Dedifferentiated amniotic fluid mesenchymal stem cell (primary cell): ENCODE measurements around the gene ZNF175.

ENCODE experiments used
- DNase-seq: peaks from one replicate; pipeline ENCODE4 v3.0.0-alpha.2; 2016; ENCODE audit errors: extremely low spot score

ZNF175 gene

GRCh38 chr19:51589511-51589910 is 18.4 kb downstream of the ZNF175 start:
- DNase-seq: no peak

- DNase-seq: no peak
These were observed 19.4 kb downstream of the ZNF175 start for GRCh38 chr19:51590441-51590840.

DNA sequence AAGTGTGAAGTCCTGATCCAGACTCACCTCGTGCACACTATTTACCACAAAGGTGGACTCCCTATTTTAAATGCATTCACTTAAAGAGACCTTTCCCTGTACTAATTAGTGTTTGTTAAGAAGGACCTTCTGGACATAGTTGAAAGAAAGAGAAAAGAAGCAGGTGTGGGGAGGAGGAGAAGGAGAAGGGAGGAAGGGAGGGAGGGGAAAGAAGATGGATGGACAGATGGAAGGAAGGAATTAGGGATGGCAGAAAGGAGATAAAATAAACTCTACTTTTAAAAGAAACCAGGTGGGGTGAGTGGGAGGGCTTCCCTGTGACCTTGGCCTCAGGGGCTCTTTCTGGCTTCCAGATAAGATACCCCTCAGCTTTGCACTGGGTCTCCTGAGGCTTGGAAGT is 21.4 kb downstream of the ZNF175 start:
- DNase-seq: no peak

GRCh38 chr19:51593138-51593890 is 22.2 kb downstream of the ZNF175 start:
- no peak for DNase-seq

- peak; percentile 97 for DNase-seq
These were observed 23.1 kb downstream of the ZNF175 start for GRCh38 chr19:51593969-51594773.

- DNase-seq: no peak
These were observed 23.7 kb downstream of the ZNF175 start for GRCh38 chr19:51594774-51595109.

- DNase-seq: no peak
These were observed 24.4 kb downstream of the ZNF175 start for GRCh38 chr19:51595190-51596175.

GRCh38 chr19:51598159-51598915 is 27.3 kb downstream of the ZNF175 start:
- no peak for DNase-seq

GRCh38 chr19:51599084-51599483 is 28.0 kb downstream of the ZNF175 start:
- no peak for DNase-seq

- no peak for DNase-seq
These were observed 30.0 kb downstream of the ZNF175 start for GRCh38 chr19:51600940-51601580.

- no peak for DNase-seq
These were observed 31.2 kb downstream of the ZNF175 start for GRCh38 chr19:51602189-51602854.

GRCh38 chr19:51607077-51607476 is 36.0 kb downstream of the ZNF175 start:
- no peak for DNase-seq

DNA sequence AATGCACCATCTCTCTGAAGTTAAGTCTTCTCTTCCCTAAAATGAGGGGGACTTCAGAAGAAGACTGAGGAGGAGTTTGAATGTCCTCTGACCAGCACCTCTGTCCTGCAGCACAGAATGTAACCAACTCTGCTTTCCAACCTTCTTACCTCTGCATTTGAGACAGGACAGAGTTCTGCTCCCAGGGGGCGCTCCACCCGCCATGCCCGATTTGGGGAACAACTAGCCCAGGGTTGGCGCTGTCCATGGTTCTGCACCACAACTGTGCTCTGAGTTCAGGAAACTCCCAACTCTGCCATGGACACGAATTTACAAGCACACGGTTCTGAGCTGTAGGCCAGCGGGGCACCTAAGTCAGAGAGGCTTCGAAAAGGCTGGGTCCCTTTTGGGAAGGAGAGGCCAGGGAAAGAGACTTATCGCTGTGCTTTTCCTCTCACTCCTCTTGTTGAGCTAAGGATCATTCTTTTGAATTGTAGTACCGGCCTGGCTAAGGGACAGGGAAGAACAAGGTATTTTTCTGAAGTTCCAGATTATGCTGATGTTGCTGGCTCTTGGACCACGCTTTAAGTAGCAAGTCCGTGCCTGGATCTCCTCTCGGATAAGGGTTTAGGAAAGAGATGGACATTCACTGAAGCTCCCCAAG is 37.0 kb downstream of the ZNF175 start:
- peak; percentile 41 for DNase-seq

DNA sequence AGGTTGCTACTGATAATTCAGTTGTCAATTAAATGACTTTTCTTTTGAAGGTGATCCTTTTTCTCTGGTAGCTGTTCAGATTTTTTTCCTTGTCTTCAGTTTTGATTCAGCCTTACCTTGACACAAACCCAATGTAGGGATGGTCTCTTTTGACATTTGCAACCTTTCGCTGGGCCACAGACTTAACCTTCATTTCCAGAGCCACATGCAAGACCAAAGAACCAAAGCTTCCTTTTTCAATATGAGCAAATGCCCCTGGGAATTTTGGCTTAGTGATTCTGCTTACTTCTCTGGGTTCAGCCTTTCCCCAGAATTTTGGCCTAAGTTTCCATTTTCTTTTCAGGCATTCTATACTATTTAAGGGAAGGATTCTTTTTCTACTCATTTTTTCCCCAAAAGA is 39.5 kb downstream of the ZNF175 start:
- DNase-seq: no peak

DNA sequence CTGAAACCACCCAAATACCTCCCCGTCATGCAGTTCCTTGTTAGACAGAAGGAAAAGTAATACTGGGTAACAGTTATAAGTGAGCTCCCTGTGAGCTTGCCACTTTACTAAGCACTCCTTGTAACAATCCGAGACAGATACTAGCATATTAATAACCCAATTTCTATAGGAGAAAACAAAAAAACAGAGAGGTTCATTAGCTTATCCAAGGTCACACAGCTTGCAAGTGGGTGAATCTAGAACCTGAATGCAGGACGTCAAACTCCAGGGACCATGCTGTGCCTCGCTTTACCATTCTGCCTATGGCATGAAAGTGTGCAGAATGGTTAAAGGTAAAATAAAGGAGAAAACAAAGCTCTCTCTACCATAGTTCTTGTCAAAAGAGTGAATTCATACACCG is 43.7 kb downstream of the ZNF175 start:
- DNase-seq: no peak

GRCh38 chr19:51615991-51616390 is 44.9 kb downstream of the ZNF175 start:
- no peak for DNase-seq

- DNase-seq: no peak
These were observed 50.1 kb downstream of the ZNF175 start for GRCh38 chr19:51621178-51621577.

DNA sequence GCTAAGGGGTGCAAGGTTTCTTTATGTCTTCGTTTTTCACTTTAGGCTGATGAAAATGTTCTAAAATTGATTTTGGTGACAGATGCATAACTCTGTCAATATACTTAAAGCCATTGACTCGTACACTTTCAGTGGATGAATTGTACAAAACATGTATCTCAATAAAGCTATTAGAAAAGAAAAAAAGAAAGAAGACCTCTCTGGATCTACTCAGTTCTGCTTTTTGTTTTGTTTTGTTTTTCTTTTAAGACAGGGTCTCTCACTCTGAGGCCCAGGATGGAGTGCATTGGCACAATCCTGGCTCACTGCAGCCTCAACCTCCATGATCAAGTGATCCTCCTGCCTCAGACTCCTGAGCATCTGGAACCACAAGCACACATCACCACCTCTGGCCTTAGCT is 55.6 kb downstream of the ZNF175 start:
- DNase-seq: no peak

DNA sequence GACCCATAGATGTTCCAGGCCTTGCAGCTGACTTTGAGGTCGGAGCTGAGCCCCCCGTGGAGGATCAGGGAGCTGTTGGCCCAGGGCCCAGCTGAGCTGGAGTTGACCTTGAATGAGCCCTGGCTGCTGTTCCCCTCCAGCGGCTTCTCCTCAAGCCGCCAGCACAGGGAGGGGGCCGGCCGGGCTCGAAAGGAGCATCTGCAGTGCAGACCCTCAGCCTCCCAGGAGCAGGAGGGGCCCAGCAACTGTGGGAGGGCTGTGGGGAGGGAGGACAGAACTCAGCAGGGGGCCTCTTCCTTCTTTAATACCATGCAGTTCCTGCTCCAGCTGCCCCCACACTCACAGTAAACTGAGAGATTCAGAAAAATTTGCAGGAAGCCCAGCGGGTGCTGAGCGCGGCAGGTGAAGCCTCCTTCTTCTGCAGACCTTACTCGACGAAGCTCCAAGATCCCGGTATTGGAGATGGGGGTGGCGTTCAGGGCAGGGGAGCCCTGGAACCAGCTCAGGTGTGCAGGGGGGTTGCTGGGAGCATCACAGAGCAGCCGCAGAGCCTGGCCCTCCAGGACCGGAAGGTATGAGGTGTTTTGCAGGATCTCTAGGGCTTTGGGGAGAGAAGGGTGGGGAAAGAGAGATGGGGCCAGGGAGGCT is 56.5 kb downstream of the ZNF175 start:
- no peak for DNase-seq
